Measurements from ENCODE around the gene GNAI2. TPM values are rescaled to one million over a fixed set of nuclear protein-coding genes. Genes with fewer than 3 reads are reported as not detected.
"Not testable (repeated sequence)": the region's sequence is repeated elsewhere in the genome, so short reads cannot be mapped to it uniquely, and the experiment has no call there.

Gene GNAI2
- total RNA-seq, 2 donors from 2014 or later, result 283 to 392 TPM

- Mint-ChIP-seq H3K9me3 (no peaks in the 10 kb centered on the region), H3K27ac (no peak overlapping the region)
- ATAC-seq (replicated peaks), result peak; percentile 41
Measured at GRCh38 chr3:50274371-50275104, 38.5 kb downstream of the GNAI2 start.

DNA sequence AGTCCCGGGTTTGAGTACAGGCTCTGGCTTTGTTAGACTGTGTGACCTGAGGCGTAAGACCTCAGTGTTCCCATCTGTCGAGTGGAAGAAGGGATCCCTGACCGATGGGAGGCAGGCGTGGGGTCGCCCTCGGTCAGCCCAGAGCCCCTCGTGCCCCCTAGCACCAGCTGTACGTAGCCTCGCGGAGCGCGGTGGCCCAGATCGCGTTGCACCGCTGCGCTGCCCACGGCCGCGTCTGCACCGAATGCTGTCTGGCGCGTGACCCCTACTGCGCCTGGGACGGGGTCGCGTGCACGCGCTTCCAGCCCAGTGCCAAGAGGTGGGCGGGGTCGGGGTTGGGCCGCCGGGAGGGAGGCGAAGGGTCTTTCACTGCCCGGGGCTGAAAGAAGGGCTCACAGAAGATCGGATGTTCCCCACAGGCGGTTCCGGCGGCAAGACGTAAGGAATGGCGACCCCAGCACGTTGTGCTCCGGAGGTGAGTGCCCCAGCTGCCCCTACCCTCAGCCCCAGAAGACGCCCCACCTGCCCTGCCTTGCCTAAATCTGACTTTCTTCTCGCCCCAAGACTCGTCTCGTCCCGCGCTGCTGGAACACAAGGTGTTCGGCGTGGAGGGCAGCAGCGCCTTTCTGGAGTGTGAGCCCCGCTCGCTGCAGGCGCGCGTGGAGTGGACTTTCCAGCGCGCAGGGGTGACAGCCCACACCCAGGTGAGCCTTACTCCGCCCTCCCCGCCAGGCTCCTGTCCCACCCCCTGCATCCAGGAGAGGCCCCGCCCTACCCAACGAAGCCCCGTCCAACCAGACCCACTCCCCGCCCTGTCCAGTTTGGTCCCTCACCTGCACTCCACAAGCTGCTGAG is 39.4 kb downstream of the GNAI2 start:
- Mint-ChIP-seq H3K4me3 (peak overlapping the region; percentile 35), H3K27me3 (peaks cover 27% of the 10 kb centered on the region)

More at GRCh38 chr3:50274371-50275104, 38.5 kb downstream of the GNAI2 start:
- no peaks in the 10 kb centered on the region for H3K36me3 Mint-ChIP-seq (ENCODE audit: low read depth)
- peaks cover 27% of the 10 kb centered on the region for H3K27me3 Mint-ChIP-seq
- H3K4me3 Mint-ChIP-seq, result peak overlapping the region; percentile 60
- H3K4me1 Mint-ChIP-seq, result peaks cover 9% of the 10 kb centered on the region

DNA sequence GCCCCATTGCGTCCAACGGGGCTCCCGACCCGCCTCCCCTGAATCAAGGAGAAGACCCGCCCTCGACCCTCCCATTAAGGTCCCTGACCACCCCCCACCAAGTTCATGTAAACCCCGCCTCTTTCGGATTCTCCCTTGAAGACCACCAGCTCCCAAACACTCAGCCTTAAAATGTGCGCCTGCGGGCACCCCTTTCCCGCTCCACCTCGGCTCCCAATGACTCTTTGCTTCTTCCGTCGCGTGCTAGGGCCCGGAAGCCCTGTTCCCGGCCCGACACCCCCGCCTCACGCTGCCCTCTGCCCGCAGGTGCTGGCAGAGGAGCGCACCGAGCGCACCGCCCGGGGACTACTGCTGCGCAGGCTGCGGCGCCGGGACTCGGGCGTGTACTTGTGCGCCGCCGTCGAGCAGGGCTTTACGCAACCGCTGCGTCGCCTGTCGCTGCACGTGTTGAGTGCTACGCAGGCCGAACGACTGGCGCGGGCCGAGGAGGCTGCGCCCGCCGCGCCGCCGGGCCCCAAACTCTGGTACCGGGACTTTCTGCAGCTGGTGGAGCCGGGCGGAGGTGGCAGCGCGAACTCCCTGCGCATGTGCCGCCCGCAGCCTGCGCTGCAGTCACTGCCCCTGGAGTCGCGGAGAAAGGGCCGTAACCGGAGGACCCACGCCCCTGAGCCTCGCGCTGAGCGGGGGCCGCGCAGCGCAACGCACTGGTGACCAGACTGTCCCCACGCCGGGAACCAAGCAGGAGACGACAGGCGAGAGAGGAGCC is 40.2 kb downstream of the GNAI2 start:
- Mint-ChIP-seq H3K9me3 (no peaks in the 10 kb centered on the region), H3K36me3 (ENCODE audit: low read depth) (no peaks in the 10 kb centered on the region), H3K4me1 (peaks cover 9% of the 10 kb centered on the region), H3K4me3 (peak overlapping the region; percentile 35), H3K27ac (no peak overlapping the region), H3K27me3 (peaks cover 27% of the 10 kb centered on the region)
- ATAC-seq (replicated peaks), result no peak

More for the DNA sequence above, 39.4 kb downstream of the GNAI2 start:
- Mint-ChIP-seq H3K27ac (no peak overlapping the region), H3K36me3 (ENCODE audit: low read depth) (no peaks in the 10 kb centered on the region), H3K4me1 (peaks cover 9% of the 10 kb centered on the region), H3K9me3 (no peaks in the 10 kb centered on the region)
- ATAC-seq (replicated peaks), result no peak

DNA sequence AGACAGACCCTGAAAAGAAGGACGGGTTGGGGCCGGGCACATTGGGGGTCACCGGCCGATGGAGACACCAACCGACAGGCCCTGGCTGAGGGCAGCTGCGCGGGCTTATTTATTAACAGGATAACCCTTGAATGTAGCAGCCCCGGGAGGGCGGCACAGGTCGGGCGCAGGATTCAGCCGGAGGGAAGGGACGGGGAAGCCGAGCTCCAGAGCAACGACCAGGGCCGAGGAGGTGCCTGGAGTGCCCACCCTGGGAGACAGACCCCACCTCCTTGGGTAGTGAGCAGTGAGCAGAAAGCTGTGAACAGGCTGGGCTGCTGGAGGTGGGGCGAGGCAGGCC is 40.7 kb downstream of the GNAI2 start:
- no peaks in the 10 kb centered on the region for H3K9me3 Mint-ChIP-seq
- no peak overlapping the region for H3K4me3 Mint-ChIP-seq
- no peak for ATAC-seq (replicated peaks)

DNA sequence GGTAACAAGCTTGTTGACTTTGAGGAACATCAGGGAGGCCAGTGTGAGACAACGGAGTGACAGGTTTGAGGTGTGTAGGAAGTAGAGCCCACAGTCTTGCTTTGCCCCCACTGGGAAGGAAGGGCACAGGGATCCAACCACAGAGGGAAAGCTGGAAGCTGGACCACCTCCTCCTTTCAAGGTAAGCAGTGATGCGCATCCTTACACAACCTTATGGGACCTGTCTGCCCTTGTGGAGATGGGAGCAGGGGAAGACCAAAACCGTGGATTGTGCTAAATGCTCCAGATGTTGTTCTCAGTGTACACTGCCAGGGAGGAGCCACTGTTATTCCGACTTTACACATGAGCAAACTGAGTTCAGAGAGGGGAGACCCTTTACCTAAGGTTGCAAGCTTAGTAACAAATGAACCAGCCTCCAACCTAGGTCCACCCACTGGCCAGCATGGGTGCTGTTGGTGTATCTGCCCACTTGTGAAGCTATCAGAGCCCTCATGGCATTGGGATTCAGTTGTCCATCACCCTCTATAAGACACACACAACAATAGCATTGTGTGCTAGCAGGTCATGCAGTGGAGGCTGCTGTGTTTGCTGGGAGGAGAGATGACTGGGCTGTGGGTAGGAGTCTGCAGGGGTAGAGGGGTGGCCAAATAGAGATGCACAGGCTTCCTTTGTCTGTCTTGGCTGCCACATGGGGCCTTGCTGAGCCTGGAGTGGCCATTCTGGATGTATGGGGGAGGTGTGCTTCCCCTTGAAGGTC is 42.3 kb downstream of the GNAI2 start:
- peak; percentile 22 for ATAC-seq (replicated peaks)
- Mint-ChIP-seq H3K27ac (no peak overlapping the region), H3K9me3 (no peaks in the 10 kb centered on the region), H3K27me3 (peaks cover 23% of the 10 kb centered on the region), H3K4me1 (peaks cover 5% of the 10 kb centered on the region), H3K4me3 (no peak overlapping the region), H3K36me3 (ENCODE audit: low read depth) (no peaks in the 10 kb centered on the region)

More for the DNA sequence above, 40.7 kb downstream of the GNAI2 start:
- Mint-ChIP-seq H3K27ac (no peak overlapping the region), H3K27me3 (peaks cover 27% of the 10 kb centered on the region), H3K36me3 (ENCODE audit: low read depth) (no peaks in the 10 kb centered on the region), H3K4me1 (peaks cover 9% of the 10 kb centered on the region)

DNA sequence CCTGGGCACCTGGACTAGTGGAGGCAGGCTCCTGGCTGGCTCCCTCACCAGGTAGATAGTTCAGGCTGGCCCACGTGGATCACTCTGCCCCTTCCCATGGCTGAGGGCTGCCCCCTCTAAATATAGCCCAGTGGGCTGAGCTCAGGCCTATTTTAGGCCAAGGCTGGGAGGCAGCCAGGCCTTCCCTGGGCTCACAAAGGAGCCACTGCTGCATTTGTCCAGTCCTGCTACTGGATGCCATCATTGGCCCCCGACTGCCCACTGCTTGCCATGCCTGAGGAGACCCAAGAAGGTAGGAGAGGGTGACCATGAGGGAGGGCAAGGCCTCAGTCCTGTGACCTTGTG is 42.8 kb downstream of the GNAI2 start, which contains the start of gene LSMEM2:
LSMEM2 (plus strand) TSS at position 208 of the 345 bp plus-strand sequence; CDS start at position 235, 27 bp downstream.
- H3K27me3 Mint-ChIP-seq, result peaks cover 23% of the 10 kb centered on the region
- no peak within 1 kb of the TSS for H3K27ac Mint-ChIP-seq
- H3K4me3 Mint-ChIP-seq, result no peak within 1 kb of the TSS
- H3K9me3 Mint-ChIP-seq, result no peaks in the 10 kb centered on the region
- no peaks in the 10 kb centered on the region for H3K36me3 Mint-ChIP-seq (ENCODE audit: low read depth)
- no peak for ATAC-seq (replicated peaks)
- peaks cover 5% of the 10 kb centered on the region for H3K4me1 Mint-ChIP-seq

DNA sequence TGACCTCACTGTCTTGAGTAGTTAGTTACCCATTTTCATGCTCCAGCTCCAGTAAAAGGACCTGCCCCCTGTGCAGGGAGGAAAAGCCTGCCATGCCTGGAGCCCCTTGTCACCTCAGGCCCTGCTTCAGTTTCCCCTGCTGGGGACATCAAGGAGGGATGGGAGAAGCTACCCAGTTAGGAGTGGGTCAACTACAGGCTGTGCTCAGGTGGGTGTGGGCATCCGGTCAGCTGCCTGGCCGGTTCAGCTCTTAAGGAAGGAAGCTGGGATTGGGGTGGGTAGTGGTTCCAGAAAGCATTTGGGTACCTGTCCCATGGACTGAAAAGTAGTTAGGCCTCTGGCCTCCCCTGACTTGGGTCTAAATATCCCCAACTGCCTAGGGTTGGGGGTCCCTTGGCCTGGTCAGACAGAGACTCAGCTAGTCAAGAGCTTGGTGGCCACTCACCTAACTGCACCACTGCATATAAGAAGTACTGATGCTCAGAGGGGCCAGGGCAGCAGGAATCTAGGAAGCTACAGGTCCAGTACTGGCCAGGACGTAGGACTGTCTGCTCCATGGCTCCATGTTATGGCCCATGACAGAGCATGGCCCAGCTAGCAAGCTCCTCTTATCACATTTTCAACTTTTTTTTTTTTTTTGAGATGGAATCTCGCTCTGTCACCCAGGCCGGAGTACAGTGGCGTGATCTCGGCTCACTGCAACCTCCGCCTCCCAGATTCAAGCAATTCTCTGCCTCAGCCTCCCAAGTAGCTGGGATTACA is 43.4 kb downstream of the GNAI2 start:
- H3K27me3 Mint-ChIP-seq, result peaks cover 18% of the 10 kb centered on the region
- ATAC-seq (replicated peaks), result no peak
- H3K4me1 Mint-ChIP-seq, result peaks cover under 1% of the 10 kb centered on the region
- H3K4me3 Mint-ChIP-seq, result no peak overlapping the region
- no peak overlapping the region for H3K27ac Mint-ChIP-seq
- H3K36me3 Mint-ChIP-seq (ENCODE audit: low read depth), result no peaks in the 10 kb centered on the region
- H3K9me3 Mint-ChIP-seq, result no peaks in the 10 kb centered on the region

DNA sequence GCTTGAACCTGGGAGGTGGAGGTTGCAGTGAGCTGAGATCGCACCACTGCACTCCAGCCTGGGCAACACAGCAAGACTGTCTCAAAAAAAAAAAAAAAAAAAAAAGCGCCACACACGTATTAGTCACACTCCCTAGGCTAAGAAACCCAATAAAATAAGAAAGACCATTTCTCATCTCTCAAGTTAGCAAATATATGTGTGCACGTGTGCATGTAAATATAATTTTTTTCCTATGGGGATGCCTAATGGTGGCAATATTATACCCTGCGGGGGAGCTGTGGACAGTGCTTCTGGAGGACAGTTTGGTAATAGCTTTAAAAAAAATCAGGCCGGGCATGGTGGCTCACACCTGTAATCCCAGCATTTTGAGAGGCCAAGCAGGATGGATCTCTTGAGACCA is 48.1 kb downstream of the GNAI2 start:
- H3K4me3 Mint-ChIP-seq; H3K27ac Mint-ChIP-seq; H3K9me3 Mint-ChIP-seq; ATAC-seq (replicated peaks); H3K27me3 Mint-ChIP-seq; H3K4me1 Mint-ChIP-seq: not testable (repeated sequence)
- peaks cover 23% of the 10 kb centered on the region for H3K36me3 Mint-ChIP-seq (ENCODE audit: low read depth)

DNA sequence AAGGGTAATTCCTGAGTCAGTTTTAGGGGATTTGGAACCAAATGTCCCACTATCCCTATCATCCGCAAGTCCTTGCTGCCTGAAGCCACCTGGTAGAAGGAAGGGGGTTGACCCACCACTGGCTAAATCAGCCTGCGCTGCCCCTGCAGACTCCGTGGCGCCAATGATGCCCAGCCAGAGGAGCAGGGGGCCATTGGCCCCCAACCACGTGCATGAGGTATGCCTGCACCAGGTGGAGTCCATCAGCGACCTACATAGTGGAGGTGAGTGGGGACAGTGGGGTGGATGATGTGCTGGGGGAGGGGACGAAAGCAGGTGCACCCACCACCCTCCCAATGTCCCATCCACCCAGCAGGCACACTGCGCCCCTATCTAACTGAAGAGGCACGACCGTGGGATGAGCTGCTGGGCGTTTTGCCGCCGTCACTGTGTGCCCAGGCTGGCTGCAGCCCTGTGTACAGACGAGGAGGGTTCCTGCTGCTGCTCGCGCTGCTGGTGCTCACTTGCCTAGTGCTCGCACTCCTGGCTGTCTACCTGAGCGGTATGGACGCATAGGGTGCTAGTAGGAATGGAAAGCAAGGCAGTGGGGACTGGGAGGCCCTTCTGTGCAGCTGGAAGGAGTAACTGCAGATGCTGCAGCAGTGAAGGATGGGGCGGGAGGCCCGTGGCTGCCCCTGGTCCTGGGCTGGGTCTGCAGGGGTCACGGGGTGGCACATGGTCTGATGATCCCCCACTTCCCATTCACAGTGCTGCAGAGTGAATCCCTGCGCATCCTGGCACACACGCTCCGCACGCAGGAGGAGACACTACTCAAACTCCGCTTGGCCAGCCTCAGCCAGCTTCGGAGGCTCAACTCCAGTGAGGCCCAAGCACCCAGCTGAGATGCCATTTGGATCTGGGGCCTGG is 50.6 kb downstream of the GNAI2 start:
- no peak for ATAC-seq (replicated peaks)
- Mint-ChIP-seq H3K27me3 (no peaks in the 10 kb centered on the region), H3K4me3 (no peak overlapping the region), H3K36me3 (ENCODE audit: low read depth) (peaks cover 45% of the 10 kb centered on the region), H3K27ac (no peak overlapping the region), H3K9me3 (no peaks in the 10 kb centered on the region), H3K4me1 (peaks cover 6% of the 10 kb centered on the region)

DNA sequence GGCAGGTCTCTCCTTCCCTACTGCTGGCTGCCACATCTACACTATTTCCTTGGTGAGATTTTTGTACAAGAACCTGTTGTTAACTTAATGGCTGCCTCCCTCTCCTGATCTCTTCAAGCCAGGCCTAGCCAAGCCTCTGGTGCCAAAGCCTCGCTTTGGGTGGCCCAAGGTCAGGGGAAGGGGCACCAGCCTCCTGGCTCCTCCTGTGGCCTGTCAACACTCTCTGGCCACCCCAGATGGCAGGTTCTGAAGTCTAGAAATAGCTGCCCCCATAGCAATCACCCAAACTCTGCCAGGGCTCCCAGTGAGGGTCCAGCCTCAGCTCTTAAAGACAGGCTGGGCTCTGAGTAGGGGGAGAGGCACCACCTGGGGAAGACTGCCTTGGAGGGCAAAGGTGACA is 51.3 kb downstream of the GNAI2 start:
- peaks cover 47% of the 10 kb centered on the region for H3K36me3 Mint-ChIP-seq (ENCODE audit: low read depth)
- no peak for ATAC-seq (replicated peaks)
- H3K9me3 Mint-ChIP-seq, result no peaks in the 10 kb centered on the region
- no peaks in the 10 kb centered on the region for H3K27me3 Mint-ChIP-seq
- no peak overlapping the region for H3K27ac Mint-ChIP-seq
- H3K4me3 Mint-ChIP-seq, result no peak overlapping the region
- H3K4me1 Mint-ChIP-seq, result peaks cover 6% of the 10 kb centered on the region

GRCh38 chr3:50288387-50289007 is 52.5 kb downstream of the GNAI2 start:
- Mint-ChIP-seq H3K36me3 (ENCODE audit: low read depth) (peaks cover 47% of the 10 kb centered on the region), H3K27me3 (no peaks in the 10 kb centered on the region), H3K9me3 (no peaks in the 10 kb centered on the region)

GRCh38 chr3:50289130-50289529 is 53.1 kb downstream of the GNAI2 start:
- ATAC-seq (replicated peaks), result no peak
- H3K27me3 Mint-ChIP-seq, result no peaks in the 10 kb centered on the region
- peak overlapping the region; percentile 89 for H3K4me3 Mint-ChIP-seq
- no peak overlapping the region for H3K27ac Mint-ChIP-seq
- peaks cover 14% of the 10 kb centered on the region for H3K4me1 Mint-ChIP-seq
- H3K9me3 Mint-ChIP-seq, result no peaks in the 10 kb centered on the region
- H3K36me3 Mint-ChIP-seq (ENCODE audit: low read depth), result peaks cover 47% of the 10 kb centered on the region

More at GRCh38 chr3:50288387-50289007, 52.5 kb downstream of the GNAI2 start:
- no peak for ATAC-seq (replicated peaks)
- Mint-ChIP-seq H3K4me1 (peaks cover 14% of the 10 kb centered on the region), H3K27ac (no peak overlapping the region), H3K4me3 (no peak overlapping the region)

Data from activated T-helper 17 cell treated with anti-CD3 and anti-CD28 coated beads, Interleukin-2, amount 50 U/mL, for 72 hours (primary cell).